Loucy (cell line): Measurements from ENCODE around the gene HSF5.

Experiments used
- CTCF ChIP-seq: fragments of 200-600 bp; sonication (generic); conservative IDR thresholded peaks from 2 replicates; pipeline ENCODE4 v1.5.1; 2014; ENCODE audit warnings: mild to moderate bottlenecking, antibody characterized with exemption, low read length
- EZH2phosphoT487 ChIP-seq: fragments of 200-600 bp; IDR thresholded peaks from 2 replicates; pipeline ENCODE4 v1.6.1; 2018; ENCODE audit warnings: antibody characterized with exemption, mild to moderate bottlenecking, moderate library complexity, borderline replicate concordance

- no peak for TF ChIP-seq CTCF
- no peak for TF ChIP-seq EZH2phosphoT487
Observed at GRCh38 chr17:58381124-58382035, 106.8 kb downstream of the HSF5 start.
